NCI-H774 (cell line): Measurements from ENCODE around the gene KLRK1.
"Not testable (repeated sequence)": the region's sequence is repeated elsewhere in the genome, so short reads cannot be mapped to it uniquely, and the experiment has no call there.

Experiments used
- DNase-seq: peaks from one replicate; lab custom pipeline; 2025; lab: John Stamatoyannopoulos, UW

KLRK1 gene

GRCh38 chr12:10389904-10390303 is at the start of gene KLRK1:
TSS of gene KLRK1 (minus strand) at chr12:10390041. CDS start at chr12:10388810, 1,231 bp downstream.
- DNase-seq, result no peak

- not testable (repeated sequence) for DNase-seq
Measured at GRCh38 chr12:10437601-10438000, 47.8 kb upstream of the KLRK1 start.

GRCh38 chr12:10435816-10436215 is 46.0 kb upstream of the KLRK1 start, which contains the start of gene KLRC2:
TSS of gene KLRC2 (minus strand) at chr12:10436010. CDS start at chr12:10435986, 24 bp downstream.
- DNase-seq, result not testable (repeated sequence)

- DNase-seq, result not testable (repeated sequence)
Measured at GRCh38 chr12:10430623-10431022, 40.8 kb upstream of the KLRK1 start.

- DNase-seq, result not testable (repeated sequence)
Measured at GRCh38 chr12:10425938-10426337, 36.1 kb upstream of the KLRK1 start.

- not testable (repeated sequence) for DNase-seq
Measured at GRCh38 chr12:10424260-10424899, 34.5 kb upstream of the KLRK1 start.

GRCh38 chr12:10422159-10422558 is 32.3 kb upstream of the KLRK1 start:
- not testable (repeated sequence) for DNase-seq

- DNase-seq, result not testable (repeated sequence)
Measured at GRCh38 chr12:10420334-10420733, 30.5 kb upstream of the KLRK1 start, which contains the start of gene KLRC3. TSS of gene KLRC3 (minus strand) at chr12:10420595. CDS start at chr12:10420550, 45 bp downstream.

GRCh38 chr12:10409392-10409791 is 19.6 kb upstream of the KLRK1 start, which contains the start of gene KLRC4:
TSS of gene KLRC4 (minus strand) at chr12:10409757. CDS start at chr12:10409575, 182 bp downstream.
- no peak for DNase-seq

GRCh38 chr12:10408842-10409241 is 19.0 kb upstream of the KLRK1 start:
- no peak for DNase-seq

GRCh38 chr12:10406725-10407124 is 16.9 kb upstream of the KLRK1 start:
- DNase-seq, result no peak

- DNase-seq, result no peak
Measured at GRCh38 chr12:10405294-10405693, 15.5 kb upstream of the KLRK1 start.

GRCh38 chr12:10404798-10405197 is 15.0 kb upstream of the KLRK1 start:
- DNase-seq, result no peak

GRCh38 chr12:10400829-10401228 is 11.0 kb upstream of the KLRK1 start:
- DNase-seq, result no peak

GRCh38 chr12:10398168-10398567 is 8.3 kb upstream of the KLRK1 start:
- DNase-seq, result no peak

- no peak for DNase-seq
Measured at GRCh38 chr12:10397296-10397695, 7.5 kb upstream of the KLRK1 start.

- not testable (repeated sequence) for DNase-seq
Measured at GRCh38 chr12:10396176-10396575, 6.3 kb upstream of the KLRK1 start.

GRCh38 chr12:10395390-10395998 is 5.7 kb upstream of the KLRK1 start:
- peak; percentile 82 for DNase-seq

GRCh38 chr12:10394531-10395152 is 4.8 kb upstream of the KLRK1 start:
- DNase-seq, result not testable (repeated sequence)

- DNase-seq, result peak; percentile 11
Measured at GRCh38 chr12:10393291-10393690, 3.5 kb upstream of the KLRK1 start.

- peak; percentile 76 for DNase-seq
Measured at GRCh38 chr12:10392394-10392930, 2.6 kb upstream of the KLRK1 start.

- DNase-seq, result not testable (repeated sequence)
Measured at GRCh38 chr12:10390991-10391390, 1.1 kb upstream of the KLRK1 start.
